HG02943 (cell line): Measurements from ENCODE around the gene SRSF7.
"Not testable (repeated sequence)": the region's sequence is repeated elsewhere in the genome, so short reads cannot be mapped to it uniquely, and the experiment has no call there.

Experiments
- ATAC-seq: cut with Tn5 transposase; IDR thresholded peaks from one replicate; pipeline ENCODE4 v1.9.1; 2021; ENCODE audit warnings: mild to moderate bottlenecking, low read depth, moderate library complexity; ENCODE audit not compliant: unreplicated experiment

The SRSF7 gene

DNA sequence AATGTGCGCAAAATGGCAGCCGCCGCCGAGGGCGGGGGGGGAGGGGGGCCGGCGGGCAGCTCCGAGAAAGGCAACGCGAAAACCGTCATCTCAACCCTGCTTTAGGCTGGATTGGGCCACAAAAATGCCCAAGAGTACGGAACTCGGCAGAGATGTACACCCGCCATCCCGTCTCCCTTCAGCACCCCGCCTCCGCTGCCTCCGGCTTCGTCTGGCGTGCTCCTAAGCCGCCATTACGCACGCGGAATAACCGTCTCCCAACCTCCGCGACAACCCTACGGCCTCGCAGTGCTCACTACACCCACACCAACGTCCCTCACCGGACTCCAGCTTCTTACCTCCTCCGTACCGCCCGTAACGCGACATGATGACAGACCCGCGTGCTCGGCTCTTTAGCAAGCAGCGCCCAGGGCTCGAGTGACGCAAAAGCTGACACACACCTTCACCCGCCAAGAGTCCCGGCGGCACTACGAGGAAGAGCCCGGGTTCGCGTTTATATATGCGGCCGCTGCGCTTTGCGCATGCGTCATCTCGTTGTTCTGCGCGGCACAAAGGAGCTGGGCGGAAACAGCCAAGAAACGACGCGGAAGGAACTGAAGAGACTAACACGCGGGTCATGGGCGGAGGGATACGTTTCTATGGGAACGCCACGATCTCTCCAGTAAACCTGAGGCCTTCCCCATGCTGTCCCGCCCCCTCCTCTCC is at the start of gene SRSF7:
SRSF7 (minus strand) TSS at position 471 of the 705 bp plus-strand sequence; CDS start at position 366, 105 bp downstream.
- peak; percentile 73 for ATAC-seq

DNA sequence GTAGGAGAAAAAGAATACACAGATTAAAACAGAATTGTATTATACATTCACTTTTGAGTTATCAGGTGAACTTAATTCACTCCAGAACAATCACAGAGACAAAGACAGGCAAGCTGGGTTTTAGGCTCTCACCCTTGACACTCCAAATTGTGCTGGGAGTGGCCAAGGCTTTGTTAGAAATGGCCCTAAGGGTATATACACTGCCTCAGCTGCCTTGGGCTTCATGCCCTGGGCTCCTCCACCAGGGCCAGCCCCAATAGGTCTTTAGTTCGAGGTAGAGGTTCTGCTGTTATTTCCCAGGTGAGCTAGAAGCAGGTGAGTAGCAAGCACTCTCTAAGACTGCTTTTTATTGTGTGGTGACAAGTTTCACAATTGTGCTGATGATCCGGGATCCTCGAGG is 46.8 kb upstream of the SRSF7 start:
- no peak for ATAC-seq

DNA sequence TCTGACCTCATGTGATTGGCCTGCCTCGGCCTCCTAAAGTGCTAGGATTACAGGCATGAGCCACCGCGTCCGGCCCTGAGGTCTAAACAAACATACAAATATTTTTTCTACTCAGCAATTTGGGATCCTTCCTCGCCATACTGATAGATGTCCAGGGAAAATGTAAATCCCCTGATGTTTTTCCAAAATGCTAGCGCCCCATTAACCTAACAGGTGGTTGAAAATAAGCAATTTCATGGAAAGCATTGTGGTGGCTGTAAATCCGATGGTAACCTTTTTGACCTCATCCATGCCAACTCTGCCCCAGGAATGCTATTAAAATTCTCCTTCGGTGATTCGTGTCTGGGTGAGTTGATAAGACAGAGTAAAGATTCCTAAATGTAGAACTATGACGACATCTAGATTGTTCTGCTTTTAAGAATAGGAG is 46.1 kb upstream of the SRSF7 start:
- no peak for ATAC-seq

DNA sequence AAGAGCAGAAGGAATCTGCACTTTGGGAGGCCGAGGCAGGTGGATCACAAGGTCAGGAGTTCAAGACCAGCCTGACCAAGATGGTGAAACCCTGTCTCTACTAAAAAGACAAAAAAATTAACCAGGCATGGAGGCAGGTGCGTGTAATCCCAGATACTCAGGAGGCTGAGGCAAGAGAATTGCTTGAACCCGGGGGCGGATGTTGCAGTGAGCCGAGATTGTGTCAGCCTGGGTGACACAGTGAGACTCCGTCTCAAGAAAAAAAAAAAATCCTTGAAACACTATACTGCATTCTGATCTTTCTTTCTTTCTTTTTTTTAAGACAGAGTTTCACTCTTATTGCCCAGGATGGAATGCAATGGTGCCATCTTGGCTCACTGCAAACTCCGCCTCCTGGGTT is 43.9 kb upstream of the SRSF7 start:
- not testable (repeated sequence) for ATAC-seq

- ATAC-seq = no peak
Observed at GRCh38 chr2:38794235-38794946, 43.2 kb upstream of the SRSF7 start.

- ATAC-seq = no peak
Observed at GRCh38 chr2:38793511-38793910, 42.4 kb upstream of the SRSF7 start.

GRCh38 chr2:38792751-38793150 is 41.6 kb upstream of the SRSF7 start:
- ATAC-seq = no peak

DNA sequence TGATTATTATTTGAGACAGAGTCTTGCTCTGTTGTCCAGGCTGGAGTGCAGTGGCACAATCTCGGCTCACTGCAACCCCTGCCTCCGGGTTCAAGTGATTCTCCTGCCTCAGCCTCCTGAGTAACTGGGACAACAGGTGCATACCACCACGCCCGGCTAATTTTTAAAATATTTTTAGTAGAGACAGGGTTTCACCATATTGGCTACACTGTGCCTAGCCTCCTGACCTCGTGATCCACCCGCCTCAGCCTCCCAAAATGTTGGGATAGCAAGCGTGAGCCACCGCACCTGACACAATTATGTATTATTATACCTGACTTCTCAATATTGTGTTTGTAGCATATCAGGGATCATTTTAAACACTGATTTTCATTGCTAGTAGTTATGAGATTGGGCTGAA is 41.2 kb upstream of the SRSF7 start:
- ATAC-seq = not testable (repeated sequence)

GRCh38 chr2:38791744-38792143 is 40.6 kb upstream of the SRSF7 start:
- no peak for ATAC-seq

DNA sequence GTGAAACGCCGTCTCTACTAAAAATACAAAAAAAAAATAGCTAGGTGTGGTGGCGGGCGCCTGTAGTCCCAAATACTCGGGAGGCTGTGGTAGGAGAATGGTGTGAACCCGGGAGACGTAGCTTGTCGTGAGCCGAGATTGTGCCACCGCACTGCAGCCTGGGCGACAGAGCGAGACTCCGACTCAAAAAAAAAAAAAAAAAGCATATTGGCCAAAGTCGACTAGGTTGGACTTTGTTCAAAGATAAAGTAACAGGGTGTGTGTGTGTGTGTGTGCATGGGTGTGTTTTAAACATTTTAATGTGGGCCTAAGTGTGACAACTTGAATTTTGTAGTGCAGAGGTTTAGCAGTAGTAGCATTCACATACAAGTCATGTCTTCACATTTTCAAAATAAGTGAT is 38.5 kb upstream of the SRSF7 start:
- no peak for ATAC-seq

DNA sequence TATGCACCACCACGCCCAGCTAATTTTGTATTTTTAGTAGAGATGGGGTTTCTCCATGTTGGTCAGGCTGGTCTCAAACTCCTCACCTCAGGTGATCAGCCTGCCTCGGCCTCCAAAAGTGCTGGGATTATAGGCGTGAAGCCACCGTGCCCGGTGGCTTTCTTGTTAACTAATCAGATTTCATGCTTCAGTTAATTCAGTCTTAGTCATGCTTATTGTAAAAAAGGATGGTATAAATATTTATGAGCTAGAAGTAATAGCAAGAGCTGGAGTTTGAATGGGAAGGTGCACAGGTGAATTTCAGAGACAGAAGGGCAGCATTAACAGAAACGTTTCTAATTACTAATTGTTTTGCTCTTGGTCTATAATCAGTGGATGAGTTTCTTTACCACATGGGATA is 37.1 kb upstream of the SRSF7 start:
- ATAC-seq = no peak

DNA sequence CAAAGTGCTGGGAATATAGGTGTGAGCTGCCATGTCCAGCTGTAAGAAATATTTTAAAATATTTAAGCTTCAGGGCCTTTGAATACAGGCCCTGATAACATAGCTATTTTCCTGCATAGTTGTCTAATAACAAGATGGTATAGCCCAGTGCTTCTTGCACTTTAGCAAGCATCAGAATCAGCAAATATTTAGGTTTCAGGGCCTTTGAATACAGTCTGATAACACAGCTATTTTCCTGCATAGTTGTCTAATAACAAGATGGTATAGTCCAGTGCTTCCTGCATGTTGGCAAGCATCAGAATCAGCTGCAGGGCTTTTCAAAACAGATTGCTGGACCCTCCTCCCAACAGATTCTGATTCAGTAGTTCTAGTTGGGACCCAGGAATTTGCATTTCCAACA is 32.4 kb upstream of the SRSF7 start:
- no peak for ATAC-seq

DNA sequence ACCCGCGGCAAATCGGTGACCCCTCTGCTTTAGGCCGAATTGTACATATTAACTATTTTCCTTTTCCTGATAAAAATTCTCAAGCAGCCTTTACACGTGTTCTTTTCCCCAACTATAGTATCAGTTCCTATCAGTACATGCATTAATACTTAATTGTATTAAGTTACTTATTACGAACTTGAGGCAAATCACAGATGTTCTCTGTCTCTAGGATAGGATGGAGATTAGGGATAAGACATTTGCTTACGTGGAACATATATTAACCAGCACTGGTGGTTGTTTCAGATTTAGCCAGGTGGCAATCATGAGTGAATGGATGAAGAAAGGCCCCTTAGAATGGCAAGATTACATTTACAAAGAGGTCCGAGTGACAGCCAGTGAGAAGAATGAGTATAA is 27.5 kb upstream of the SRSF7 start:
- no peak for ATAC-seq

DNA sequence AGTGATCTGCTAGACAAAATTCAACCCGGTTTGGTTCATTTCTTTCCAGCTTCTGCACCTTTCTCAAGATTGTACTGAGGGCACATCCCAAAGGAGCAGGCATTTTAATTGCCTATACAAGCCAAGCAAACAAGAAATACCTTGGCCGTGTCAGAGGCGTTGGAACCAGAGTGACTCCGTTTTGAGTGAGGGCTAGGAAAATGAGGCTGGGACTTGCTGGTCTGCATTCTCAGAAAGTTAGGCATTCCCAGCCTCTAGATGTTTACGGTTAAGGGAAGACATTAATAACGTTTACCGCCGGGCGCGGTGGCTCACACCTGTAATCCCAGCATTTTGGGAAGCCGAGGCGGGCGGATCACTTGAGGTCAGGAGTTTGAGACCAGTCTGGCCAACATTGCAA is 25.4 kb upstream of the SRSF7 start:
- ATAC-seq = no peak

DNA sequence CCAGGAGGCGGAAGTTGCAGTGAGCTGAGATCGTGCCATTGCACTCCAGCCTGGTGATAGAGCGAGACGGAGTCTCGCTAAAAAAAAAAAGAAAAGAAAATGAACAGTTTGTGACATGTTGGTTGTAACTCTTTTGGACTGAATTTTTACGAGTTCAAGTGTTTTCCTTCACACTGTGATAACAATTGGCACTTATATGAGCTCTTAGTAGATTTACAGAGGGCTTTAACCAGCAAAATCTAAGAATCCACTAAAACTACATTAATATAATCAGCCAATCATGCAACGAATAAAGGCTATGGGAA is 24.7 kb upstream of the SRSF7 start:
- no peak for ATAC-seq

DNA sequence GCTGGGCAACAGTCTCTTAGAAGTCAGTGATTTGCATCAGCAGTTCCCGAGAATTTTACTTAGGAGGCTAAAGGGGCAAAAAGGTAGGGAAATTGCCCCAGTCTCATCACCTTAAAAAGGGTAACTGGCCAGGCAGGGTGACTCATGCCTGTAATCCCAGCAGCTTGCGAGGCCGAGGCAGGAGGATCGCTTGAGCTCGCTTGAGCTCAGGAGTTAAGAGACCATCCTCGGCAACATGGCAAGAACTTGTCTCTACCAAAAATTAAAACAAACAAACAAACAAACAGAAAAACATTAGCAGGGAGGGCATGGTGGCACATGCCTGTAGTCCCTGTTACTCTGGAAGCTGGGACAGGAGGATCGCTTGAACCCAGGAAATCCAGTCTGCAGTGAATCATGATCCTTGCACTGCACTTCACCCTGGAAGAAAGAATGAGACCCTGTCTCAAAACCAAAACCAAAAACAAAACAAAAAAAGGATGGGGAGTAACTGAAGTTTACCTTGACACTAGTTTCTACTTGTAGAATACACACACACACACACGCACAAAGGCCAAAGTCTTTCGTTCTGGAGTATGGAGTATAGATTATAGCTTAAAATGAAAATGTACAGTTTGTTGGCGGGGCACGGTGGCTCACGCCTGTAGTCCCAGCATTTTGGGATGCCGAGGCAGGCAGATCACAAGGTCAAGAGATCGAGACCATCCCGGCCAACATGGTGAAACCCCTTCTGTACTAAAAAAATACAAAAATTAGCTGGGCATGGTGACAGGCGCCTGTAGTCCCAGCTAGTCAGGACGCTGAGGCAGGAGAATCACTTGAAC is 24.1 kb upstream of the SRSF7 start:
- ATAC-seq = no peak

GRCh38 chr2:38771632-38772031 is 20.5 kb upstream of the SRSF7 start:
- no peak for ATAC-seq

GRCh38 chr2:38765551-38765950 is 14.4 kb upstream of the SRSF7 start:
- no peak for ATAC-seq

- no peak for ATAC-seq
Observed at GRCh38 chr2:38765149-38765548, 14.0 kb upstream of the SRSF7 start.

- ATAC-seq = no peak
Observed at GRCh38 chr2:38763728-38764127, 12.6 kb upstream of the SRSF7 start.

GRCh38 chr2:38763228-38763627 is 12.1 kb upstream of the SRSF7 start:
- ATAC-seq = no peak
